NCI-H748 treated with DMSO at 0.1 percent for 48 hours (cell line): ENCODE data around the gene USP30.
"Not testable (repeated sequence)": the region's sequence is repeated elsewhere in the genome, so short reads cannot be mapped to it uniquely, and the experiment has no call there.

Source experiments
- DNase-seq: peaks from one replicate; lab custom pipeline; 2025; lab: John Stamatoyannopoulos, UW

Gene USP30, protein sequence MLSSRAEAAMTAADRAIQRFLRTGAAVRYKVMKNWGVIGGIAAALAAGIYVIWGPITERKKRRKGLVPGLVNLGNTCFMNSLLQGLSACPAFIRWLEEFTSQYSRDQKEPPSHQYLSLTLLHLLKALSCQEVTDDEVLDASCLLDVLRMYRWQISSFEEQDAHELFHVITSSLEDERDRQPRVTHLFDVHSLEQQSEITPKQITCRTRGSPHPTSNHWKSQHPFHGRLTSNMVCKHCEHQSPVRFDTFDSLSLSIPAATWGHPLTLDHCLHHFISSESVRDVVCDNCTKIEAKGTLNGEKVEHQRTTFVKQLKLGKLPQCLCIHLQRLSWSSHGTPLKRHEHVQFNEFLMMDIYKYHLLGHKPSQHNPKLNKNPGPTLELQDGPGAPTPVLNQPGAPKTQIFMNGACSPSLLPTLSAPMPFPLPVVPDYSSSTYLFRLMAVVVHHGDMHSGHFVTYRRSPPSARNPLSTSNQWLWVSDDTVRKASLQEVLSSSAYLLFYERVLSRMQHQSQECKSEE

DNA sequence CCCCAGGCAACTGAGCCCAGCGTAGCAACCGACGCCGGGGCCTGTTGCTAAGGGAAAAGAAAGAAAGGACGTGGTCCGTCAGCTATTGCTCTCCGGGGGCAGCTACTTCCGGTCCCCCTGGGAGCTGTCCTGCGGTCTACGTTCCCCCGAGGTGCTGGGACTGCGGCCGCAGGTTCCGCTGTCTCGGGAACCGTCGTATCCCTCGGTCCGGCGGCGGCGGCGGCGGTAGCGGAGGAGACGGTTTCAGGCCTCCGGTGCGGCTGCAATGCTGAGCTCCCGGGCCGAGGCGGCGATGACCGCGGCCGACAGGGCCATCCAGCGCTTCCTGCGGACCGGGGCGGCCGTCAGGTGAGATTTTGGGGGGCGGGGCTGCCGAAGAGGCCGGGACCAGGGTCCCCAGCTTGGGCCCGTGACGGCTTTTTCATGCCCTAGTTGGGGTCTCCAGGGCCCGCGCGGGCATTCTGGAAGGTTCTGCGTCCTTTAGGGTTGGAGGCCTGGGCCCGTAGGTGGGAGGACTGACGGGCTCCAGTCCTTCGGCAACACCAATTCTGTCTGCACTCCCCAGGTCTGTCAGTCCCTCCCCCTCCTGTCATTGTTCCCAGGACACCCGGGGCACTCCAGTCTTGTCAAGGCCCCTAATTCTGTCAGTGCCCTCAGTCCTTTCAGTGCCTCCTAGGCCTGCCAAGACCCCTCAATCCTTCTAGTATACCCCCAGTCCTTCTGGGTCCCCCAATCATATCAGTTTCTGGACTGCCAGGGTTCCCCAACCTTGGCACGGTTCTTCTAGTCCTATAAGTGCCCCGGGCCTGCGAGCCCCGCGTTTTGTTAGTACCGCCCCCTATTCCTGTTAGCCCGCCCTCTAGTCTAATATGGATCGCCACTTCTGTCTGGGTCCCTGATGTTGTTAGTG is at the start of gene USP30:
Gene USP30 (plus strand): TSS at position 163 of the 910 bp plus-strand sequence. CDS start 103 bp downstream, at position 266.
- peak; percentile 71 for DNase-seq

DNA sequence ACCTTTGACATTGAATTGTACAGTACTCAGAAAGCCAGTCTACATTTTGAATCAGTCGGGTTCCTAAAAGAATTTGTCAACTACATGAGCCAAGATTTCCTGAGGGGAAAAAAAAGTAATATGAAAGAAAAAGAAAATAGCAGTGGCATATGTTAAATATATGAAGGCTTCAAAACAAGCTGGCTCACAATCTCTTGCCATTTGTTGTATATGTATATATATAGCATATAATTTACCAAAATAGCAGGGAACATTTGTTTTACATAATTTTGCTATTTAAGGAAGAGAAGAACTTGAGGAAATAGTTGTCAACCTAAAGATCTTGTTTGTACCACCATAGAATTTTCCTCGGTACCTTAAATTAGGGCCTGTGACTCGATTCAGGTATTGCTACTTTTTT is 48.4 kb upstream of the USP30 start:
- no peak for DNase-seq

DNA sequence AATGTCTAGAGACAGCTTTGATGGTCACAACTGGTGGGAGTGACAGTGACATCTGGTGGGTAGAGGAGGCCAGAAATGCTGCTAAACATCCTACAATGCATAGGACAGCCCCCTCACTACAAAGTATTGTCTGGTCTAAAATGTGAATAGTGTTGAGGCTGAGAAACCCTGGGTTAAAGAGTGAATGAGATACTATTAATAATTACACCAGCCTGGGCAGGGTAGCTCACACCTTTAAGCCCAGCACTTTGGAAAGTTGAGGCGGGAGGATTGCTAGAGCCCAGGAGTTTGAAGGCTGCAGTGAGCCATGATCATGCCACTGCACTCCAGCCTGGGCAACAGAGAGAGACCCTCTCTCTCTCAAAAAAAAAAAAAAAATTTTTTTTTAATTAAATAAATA is 42.6 kb upstream of the USP30 start:
- no peak for DNase-seq

DNA sequence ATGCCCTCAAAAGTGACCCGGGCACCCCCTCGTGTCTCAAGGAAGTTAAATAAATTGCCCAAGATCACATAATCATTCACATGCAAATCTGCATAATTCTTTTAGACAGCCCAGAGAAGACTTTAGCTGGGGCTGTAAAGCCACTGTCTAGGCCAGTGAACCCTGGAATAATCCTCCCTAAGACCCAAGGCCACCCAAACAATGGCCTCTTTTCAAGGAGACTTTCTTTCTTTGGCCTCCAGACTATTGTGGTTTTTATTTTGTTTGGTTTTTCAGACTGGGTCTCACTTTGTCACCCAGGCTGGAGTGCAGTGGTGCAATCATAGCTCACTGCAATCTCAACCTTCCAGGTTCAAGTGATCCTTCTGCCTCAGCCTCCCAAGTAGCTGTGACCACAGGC is 42.1 kb upstream of the USP30 start:
- DNase-seq, result no peak

DNA sequence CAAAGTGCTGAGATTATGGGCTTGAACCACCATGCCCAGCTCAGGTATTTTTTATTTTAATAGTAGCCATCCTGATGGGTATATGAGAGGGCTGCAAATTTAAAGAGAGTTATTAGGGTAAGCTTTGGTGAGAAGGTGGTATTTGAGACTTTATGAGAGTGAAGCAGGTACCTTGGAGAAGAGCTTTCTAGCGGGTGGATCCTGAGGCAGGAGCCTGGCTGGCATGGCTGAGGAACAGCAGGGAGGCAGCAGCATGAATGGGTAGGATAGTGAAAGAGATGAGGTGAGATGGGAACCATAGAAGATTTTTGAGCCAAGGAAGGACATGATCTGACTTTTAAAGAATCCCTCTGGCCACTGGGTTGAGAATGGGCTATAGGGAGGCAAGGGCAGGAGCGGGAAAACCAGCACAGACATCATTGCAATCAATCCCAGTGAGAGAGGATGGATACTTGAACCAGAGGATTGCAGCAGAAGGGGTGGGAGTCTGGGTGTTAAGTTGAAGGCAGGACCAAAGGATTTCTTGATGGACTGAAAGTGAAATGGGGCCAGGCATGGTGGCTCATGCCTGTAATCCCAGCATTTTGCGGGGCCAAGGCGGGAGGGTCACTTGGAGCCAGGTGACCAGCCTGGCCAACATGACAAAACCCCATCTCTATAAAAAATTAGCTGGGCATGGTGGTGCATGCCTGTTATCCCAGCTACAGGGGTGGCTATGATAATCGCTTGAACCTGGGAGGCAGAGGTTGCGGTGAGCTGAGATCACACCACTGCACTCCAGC is 37.2 kb upstream of the USP30 start:
- DNase-seq, result no peak

DNA sequence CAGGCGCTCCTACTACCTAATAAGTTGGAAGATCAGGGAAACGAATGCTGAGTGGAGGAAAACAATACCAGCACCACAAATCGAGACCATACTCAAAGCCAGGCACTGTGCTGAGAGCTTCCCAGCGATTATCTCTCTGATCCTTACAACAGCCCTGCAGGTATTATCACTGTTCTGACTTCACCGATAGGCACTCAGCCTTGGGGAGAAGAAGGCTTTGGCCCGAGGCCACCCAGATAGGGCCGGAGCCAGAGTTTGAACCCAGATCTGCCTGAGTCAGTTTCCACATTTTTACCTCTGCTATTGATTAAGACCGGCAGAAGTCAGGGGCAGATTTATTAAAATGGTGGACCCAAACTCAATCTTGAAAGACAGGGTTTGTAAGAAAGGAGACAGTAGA is 36.4 kb upstream of the USP30 start:
- DNase-seq, result no peak

DNA sequence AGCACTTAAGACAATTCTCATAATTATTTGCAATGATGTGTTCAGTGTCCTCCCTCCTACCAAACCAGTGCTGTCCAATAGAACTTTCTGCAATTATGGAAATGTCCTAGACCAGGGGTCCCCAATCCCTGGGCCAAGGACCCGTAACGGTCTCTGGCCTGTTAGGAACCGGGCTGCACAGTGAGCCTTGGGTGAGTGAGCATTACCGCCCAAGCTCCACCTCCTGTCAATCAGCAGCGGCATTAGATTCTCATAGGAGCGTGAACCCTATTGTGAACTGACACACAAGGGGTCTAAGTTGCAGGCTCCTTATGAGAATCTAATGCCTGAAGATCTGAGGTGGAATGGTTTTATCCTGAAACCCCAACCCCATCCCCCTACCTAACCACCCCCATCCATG is 35.4 kb upstream of the USP30 start:
- no peak for DNase-seq

DNA sequence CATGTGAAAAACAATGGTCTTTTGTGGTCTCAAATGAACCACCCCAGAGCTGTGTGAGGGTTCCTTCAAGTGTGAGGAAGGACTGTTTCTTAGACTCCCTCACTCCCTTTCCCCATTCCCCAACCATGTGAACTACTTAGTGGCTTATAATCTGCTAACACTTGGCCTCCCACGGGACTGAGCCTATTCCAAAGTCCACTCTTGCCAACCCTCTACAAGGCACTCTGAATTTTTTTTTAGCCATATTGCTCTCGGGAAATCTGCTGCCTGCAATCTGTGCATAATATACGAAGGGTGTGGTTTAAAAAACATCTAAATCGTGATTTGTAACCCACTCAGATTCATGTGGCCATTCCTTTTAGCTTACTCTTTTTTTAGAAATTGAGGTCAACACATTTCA is 34.1 kb upstream of the USP30 start:
- DNase-seq, result no peak

DNA sequence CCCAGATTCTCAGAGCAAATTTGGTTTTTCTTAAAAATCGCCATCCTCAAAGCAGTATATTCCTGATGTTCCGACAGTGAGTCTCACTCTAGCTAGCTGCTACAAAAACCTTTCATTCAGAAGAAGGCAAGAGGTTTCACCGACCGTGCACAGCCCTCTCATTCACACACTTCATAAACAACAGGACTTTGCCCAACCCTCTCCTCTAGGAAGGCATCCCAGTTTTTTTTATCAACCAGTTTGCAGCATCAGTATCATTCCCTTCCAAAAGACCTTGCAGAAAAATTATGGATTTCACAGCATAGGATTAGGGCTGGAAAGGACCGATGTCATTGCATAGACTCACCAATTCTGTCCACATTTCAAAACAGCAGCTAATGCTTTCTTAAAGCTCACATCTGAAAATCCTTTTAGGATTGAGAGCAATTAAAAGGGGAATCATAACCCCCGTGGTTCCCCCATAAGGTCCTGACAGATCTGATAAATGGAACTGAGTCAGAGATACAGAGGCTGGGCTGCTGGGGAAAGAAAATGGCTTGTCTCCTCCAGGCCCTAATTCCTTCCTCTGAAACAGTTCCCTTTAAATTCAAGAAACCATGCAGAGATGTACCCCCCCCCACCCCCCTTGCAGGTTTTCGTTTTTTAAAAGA is 32.1 kb upstream of the USP30 start:
- DNase-seq, result no peak

DNA sequence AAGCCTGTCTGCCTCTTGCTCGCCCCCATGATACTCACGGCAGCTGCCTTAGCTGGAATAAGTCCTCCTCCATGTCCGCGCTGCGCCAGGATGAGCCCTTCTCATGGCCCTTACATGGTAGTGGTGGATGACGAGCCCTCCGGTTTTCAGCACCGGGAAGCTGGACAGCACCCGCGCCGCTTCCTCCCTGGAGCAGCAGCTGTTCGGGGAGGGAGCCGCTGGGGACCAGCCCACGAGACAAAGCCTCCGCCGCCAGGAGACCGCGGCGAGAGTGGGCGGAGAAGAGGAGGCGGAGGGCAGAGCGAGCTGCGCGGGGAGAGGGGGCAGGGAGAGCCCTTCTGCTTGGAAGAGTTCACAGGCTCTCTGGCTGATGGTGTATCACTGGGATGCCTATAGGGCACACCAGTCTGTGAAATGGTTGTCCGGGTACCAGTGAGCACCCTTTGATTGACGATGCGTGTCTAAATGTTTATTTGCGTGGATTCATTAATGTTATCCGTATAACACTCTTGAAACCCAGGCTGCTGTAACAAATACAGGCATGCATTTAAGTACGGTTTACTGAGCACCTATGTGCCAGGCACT is 31.5 kb upstream of the USP30 start, which contains the start of gene SVOP:
Gene SVOP (minus strand): TSS at position 273 of the 585 bp plus-strand sequence. CDS start 200 bp downstream, at position 73.
- DNase-seq, result peak; percentile 73

DNA sequence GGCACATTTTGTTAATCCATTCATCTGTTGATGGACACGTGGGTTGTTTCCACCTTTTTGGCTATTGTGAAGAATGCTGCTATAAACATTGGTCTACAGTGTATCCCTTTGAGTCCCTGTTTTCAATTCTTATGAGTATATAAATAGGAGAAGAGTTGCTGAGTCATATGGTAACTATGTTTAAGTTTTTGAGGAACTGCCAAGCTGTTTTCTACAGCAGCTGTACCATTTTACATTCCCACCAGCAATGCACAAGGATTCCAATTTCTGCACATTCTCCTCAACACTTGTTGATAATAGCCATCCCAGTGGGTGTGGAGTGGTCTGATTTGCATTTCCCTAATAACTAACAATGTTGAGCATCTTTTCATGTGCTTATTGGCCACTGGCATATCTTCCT is 24.6 kb upstream of the USP30 start:
- no peak for DNase-seq

DNA sequence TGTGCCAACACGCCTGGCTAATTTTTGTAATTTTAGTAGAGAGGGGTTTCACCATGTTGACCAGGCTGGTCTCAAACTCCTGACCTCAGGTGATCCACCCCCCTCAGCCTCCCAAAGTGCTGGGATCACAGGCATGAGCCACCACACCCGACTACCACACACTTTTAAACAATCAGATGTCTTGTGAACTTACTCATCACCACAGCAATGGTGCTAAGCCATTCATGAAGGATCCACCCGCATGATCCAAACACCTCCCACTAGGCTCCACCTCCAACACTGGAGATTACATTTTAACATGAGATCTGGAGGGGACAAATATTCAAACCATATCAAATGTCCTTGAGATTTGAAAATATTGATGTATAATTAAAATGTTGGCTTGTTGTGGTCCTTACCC is 23.8 kb upstream of the USP30 start:
- not testable (repeated sequence) for DNase-seq

DNA sequence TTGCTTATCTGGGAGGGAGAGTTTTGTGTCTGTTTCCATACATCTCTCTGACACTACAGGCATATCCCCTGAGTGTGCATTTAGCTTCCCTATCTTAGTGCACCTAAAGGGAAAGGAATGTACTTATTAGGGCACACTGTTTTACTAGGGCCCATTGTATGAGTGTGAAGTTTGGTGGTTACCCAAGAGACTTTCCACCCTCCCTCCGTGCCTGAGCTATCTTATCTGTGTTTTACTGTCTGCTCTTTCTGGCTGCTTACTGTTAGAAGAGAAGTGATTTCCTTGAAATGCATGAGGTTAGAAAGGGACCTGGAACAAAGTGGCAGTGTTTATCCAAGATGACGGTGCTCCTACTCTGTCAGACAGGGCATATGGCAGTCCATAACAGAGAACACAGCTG is 23.0 kb upstream of the USP30 start:
- no peak for DNase-seq

DNA sequence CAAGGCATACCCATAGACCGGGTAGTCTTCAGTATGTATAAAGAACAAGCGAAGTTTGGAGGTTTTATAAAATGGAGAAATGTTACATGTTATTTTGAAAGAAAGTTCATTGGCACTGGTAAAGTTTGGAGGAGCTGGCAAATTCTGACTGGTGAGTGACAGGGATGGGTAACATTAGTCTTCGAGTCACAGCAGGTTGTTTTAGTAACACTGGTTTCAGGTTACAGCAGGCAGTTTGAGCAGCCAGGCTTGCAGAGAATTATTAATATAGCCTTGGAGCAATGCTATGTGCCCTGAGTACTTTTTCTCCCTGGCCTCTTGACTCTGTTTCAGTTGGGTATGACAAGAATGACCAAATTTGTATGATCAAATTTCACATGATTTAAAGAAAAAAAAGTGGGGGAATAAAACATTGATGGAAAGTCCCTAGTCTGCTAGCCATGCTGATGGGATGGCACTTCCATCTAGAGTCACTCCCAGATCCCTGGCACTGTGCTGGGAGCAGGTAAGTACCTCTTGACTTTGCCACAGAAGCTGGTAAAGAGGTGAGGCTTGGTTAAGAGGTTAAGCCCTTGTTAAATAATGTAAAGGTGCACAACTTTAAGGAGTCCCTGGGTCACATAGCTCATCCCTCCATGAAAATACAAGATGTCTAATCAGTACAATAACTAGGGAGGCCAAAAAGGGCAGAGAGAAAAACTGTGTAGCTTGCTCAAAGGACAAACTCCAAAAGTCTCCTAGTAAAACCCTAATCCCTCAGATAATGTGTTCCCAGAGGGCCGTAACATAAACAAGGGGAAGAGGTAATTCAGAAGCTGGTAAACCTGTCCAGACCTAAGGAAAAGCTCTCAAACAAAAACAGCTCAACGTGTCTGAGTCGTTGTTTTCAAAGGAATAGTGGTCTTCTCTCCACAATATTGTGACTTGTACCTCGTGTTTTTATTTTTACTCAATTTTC is 18.9 kb upstream of the USP30 start:
- no peak for DNase-seq

DNA sequence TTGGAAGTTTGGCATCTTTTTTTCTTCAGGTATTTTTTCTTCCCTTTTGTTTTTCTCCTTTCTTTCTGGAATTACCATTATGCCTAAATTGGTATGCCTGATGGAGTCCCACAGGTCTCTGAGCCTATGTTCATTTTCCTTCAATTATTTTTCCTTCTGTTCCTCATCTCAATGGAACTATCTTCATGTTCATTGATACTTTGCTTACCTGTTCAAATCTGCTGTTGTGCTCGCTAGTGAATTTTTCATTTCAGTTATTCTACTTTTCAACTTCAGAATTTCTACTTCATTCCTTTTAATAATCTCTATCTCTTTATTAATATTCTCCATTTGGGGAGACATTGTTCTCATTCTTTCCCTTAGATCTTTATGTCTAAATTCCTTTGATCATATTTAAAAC is 15.4 kb upstream of the USP30 start:
- no peak for DNase-seq

DNA sequence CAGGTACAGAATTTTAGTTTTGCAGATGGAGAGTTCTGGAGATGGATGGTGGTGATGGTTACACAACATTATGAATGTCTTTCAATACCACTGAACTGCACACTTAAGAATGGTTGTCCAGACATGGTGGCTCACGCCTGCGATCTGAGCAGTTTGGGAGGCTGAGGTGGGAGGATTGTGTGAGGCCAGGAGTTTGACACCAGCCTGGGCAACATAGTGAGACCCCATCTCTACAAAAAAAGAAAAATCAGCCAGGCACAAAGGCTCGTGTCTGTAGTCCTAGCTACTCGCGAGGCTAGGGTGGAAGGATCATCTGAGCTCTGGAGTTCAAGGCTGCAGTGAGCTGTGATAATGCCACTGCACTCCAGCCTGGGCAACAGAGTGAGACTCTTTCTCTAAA is 8.1 kb upstream of the USP30 start:
- DNase-seq, result no peak

DNA sequence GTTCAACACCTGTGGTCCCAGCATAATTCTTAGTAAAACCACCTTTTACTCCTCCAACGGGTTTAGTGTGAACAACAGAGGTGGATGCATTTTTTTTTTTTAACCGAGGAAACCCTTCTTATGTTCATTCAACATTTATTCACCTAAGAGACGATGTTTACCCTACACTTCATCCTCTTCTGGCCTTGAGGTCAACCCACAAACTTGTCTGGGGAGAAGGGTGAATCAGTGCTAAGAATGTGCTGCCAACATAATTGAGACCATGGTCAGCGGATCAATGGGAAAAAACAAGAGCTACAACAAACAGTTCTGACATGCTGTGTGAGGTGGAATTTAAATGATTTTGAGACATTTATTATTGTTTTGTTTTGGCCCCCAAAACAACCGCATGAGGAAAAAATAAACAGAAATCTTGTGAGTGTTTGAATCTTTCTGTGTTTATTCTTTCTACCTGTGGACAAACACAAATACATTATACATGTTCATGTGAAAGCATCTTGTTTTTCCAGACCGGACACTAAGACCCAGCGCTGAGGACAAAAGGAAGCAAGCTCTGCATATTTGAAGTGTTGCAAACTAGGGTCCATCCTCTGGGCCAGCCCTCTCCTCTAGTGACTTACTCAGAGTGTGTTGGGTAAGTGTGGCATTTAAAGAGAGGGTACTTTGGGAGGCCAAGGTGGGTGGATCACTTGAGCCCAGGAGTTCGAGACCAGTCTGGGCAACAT is 5.1 kb upstream of the USP30 start:
- no peak for DNase-seq

DNA sequence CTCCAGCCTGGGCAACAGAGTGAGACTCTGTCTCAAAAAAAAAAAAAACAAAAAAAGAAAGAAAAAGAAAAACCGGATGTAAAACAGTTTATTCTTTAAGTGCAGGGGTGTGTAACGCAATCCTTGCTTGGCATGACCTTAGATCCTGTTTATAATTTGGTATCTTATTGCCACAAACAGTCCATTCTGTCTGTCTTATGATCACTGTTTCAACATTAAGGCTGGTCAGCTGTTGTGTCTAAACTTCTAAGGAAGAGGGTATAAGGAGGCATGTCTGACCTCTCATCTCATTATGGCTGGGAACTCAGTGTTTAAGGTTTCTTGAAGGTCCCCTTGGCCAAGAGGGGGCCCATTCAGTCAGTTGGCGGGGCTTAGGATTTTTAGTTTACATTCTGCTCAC is 3.7 kb upstream of the USP30 start:
- not testable (repeated sequence) for DNase-seq

DNA sequence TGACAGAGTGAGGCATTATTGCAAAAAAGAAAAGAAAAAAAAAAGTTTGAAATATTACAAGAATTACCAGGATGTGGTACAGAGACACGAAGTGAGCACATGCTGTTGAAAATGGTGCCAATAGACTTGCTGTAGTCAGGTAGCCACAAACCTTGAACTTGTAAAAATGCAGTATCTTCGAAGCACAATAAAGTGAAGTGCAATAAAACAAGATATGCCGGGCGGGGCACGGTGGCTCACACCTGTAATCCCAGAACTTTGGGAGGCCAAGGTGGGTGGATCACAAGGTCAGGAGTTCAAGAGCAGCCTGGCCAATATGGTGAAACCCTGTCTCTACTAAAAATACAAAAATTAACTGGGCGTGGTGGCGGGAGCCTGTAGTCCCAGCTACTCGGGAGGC is 2.6 kb upstream of the USP30 start:
- DNase-seq, result not testable (repeated sequence)
